GM12801 (cell line): Measurements from ENCODE around the gene CIB4.

ENCODE experiments used
- TF ChIP-seq, protein P1 (sequence below): IDR thresholded peaks from one replicate; pipeline ENCODE4 v1.5.1; 2011; ENCODE audit warnings: control low read depth; ENCODE audit not compliant: insufficient read length; ENCODE audit errors: extremely low read depth

Gene CIB4

DNA sequence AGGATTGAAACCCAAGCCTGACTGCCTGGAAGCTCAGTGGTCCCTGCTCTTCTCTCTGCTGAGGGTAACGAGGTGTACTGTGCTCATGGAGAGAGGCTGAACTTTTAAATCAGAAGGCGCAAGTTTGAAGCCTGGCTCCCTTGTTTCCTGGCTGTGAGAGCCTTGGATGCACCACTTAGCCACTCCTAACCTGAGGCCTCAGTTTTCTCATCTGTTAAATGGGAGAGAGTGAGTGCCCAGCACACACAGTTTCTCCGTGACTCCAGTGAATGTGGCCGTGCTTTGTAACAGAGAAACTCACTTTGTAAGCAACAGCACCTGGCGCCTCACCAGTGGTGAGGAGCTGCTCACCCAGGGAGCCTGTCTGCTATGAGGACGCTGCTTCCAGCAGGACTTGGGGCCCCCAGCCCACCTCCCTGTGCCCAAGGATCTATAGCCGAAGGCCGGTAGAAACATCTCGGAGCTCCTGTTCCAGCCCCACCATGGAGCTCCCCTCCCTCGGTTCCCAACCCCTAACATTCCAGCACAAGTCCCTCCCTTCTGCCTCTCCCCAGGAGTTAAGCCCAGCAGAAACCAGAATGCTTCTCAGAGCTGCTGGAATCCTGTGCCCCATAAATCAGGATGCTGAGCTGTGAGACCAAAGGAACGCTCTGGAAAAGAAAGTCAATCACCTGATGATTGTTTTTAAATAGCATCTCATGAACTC lies 31.1 kb upstream of the CIB4 start:
- TF ChIP-seq, protein P1, sequence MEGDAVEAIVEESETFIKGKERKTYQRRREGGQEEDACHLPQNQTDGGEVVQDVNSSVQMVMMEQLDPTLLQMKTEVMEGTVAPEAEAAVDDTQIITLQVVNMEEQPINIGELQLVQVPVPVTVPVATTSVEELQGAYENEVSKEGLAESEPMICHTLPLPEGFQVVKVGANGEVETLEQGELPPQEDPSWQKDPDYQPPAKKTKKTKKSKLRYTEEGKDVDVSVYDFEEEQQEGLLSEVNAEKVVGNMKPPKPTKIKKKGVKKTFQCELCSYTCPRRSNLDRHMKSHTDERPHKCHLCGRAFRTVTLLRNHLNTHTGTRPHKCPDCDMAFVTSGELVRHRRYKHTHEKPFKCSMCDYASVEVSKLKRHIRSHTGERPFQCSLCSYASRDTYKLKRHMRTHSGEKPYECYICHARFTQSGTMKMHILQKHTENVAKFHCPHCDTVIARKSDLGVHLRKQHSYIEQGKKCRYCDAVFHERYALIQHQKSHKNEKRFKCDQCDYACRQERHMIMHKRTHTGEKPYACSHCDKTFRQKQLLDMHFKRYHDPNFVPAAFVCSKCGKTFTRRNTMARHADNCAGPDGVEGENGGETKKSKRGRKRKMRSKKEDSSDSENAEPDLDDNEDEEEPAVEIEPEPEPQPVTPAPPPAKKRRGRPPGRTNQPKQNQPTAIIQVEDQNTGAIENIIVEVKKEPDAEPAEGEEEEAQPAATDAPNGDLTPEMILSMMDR: no peak

DNA sequence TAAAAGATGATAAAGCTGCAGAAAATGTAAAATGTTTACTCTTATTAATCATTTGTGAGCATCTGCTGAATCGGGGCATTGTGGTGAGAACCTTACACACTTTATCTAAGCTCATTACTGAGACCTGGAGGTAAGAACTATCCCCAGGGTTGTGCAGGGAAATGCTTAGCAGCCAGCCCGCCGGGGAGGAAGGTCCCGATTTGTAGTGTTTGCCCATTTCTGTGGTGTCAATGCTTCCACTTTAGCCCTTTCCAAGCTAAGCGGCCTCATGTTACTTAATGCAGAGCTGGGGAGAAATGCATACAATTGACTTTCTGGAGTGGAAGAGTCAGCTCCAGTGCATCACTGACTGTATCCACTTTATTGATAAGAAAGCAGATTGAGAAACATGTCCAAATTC lies 30.5 kb upstream of the CIB4 start:
- TF ChIP-seq, protein P1: no peak

DNA sequence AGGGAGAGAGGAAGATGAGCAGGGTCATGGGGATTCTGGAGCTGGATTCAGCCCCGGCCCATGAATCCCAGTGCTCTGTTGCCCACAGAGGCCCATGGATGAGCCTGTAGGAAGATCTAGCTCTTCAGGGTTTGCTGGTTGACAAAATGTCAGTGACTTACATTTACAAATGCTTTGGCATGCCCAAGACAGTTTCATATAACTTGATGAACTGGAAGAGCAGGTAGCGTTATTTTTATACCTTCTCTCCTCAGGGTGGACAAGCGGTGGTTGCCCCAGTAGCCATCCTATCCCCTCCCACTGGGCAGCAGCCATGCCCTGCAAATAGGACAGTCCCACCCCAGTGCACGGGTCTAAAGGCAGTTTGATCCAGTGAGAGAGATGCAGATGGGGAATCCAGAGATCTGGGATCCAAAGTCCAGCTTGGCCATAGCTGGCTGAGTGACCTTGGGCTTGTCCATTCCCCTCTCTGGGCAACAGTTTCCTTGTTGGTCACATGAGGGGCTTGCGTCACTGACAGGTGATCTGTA lies 29.8 kb upstream of the CIB4 start:
- TF ChIP-seq, protein P1: no peak

DNA sequence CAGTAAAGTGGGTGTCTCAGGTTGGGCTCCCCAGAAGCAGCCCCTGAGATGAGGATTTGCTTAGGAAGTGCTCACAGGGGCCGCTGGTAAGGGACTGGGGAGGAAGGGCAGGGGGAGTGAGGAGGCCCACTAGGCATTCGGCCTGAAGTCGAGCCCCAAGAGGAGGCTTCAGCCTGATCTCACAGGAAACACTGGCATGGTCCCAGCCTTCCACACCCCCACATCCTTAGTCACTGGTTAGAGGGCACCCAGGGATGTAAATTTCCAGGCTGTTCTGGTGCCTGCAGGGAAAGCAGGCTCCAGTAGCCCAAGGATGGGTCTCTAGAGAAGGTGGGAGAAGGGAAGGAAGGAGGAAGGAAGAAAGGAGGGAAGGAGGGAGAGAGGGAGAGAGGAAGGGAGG lies 29.0 kb upstream of the CIB4 start:
- TF ChIP-seq, protein P1: no peak

DNA sequence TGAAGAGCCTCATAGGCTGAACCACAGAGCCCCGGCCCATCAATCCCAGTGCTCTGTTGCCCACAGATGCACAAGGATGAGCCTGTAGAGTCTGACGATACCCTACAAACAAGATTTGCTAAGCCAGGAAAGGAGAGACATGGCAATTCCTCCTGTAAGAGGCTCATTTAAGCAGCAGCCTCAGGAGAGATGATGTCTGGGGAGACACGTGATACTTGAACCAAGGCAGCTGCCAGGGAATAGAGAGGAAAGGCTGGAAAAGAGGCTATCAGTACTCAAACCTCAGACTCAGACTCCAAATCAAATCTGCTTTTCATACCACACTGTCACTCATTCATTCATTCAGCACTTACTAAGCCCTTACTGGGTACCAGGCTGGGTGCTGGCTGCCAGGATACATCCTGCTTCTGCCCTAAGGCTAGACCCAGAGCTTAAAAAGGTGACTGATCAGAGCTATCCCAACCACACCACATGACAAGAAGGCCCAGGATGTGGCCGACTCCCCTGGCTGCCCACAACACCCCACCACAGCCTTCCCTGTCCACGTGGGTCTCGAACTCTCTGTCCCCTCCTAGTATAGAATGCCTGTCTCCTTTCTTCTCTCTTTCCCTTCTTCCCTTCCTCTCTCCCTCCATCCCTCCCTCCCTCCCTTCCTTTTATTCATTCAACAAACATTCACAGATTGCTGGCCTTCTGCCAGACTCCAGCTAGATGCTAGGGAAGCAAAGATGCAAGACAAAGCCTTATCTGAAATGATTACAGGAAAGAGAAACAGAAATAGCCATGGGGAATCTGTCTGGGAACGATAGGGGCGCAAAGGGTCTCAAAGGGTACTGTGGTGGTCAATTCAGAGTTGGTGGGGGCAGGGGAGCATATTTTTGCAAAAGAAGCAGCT lies 27.9 kb upstream of the CIB4 start:
- TF ChIP-seq, protein P1: no peak

DNA sequence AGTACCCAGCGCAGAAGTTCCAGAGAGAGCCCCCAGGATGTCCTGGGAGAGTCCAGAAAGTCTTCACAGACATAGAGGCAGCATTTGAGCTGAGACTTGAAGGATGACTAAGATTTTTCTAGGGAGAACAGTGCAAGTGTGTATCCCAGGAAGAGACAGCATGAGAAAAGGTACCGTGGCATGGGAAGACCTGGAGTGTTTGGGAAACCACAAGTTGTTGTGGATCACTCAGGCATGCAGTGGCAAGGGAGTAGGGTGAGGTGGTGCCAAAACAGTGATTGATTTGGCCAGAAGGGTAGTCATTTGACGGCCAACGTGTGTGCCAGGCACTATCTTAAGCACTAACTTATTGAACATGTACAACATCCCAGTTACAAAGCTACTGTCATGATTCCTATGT lies 26.9 kb upstream of the CIB4 start:
- TF ChIP-seq, protein P1: no peak

DNA sequence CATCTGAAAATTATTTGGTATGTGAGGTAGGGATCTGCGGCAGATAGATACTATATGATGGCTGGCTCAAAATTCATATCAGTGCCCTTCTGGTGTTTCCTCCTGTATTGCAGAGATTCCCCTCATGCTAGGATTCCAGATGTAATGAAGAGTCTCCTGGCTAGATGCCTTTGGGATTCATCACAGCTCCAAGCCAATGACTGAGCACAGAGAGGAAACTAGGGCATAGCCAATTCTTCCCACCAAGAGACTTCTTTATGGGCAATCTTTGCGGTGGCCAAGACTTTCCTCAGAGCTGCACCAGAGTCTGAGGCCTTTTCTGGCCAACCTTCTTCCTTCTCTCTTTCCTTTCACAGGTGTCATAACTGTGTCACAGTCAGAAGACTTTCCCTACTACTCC lies 25.5 kb upstream of the CIB4 start:
- TF ChIP-seq, protein P1: no peak
